HepG2 (cell line): ENCODE data around the gene PSMA7. TPM values are rescaled to one million over a fixed set of nuclear protein-coding genes. Genes with fewer than 3 reads are reported as not detected.

Source experiments
- ARNT ChIP-seq: fragments of 450-650 bp; IDR thresholded peaks from 2 replicates; pipeline ENCODE4 v1.6.1; 2017
- ERF ChIP-seq: IDR thresholded peaks from 2 replicates; pipeline ENCODE4 v1.6.1; 2018; ENCODE audit warnings: missing biosample characterization, missing genetic modification reagents
- MED1 ChIP-seq: sonication (generic); formaldehyde crosslinking; IDR thresholded peaks from 2 replicates; pipeline ENCODE4 v1.4.0; 2020; ENCODE audit warnings: missing genetic modification reagents
- NCOA5 ChIP-seq: sonication (generic); formaldehyde crosslinking; IDR thresholded peaks from 2 replicates; pipeline ENCODE4 v1.4.0; 2020; ENCODE audit warnings: missing genetic modification reagents
- TCF7L2 ChIP-seq: IDR thresholded peaks from 2 replicates; pipeline ENCODE4 v1.6.1; 2011; ENCODE audit warnings: mild to moderate bottlenecking, low read depth, low read length, moderate library complexity
- ZNF235 ChIP-seq: sonication (generic); formaldehyde crosslinking; IDR thresholded peaks from 2 replicates; pipeline ENCODE4 v1.8.1; 2023; ENCODE audit warnings: mild to moderate bottlenecking, missing genetic modification reagents, borderline replicate concordance
- ZNF407 ChIP-seq: sonication (generic); formaldehyde crosslinking; IDR thresholded peaks from one replicate; pipeline ENCODE4 v1.5.1; 2020; ENCODE audit warnings: mild to moderate bottlenecking, missing genetic modification reagents; ENCODE audit errors: not compliant biosample characterization
- ZNF646 ChIP-seq: sonication (generic); formaldehyde crosslinking; IDR thresholded peaks from 2 replicates; pipeline ENCODE4 v1.9.0; 2021; ENCODE audit warnings: mild to moderate bottlenecking, missing genetic modification reagents
- polyA plus RNA-seq, 8 experiments: library from polyadenylated mRNA; depleted of rRNA in 3 of 8; stranded (reverse) in 7 of 8; unstranded in 1 of 8; fragments of >200 nt; fragmentation: Illumina TruSeq in 4 of 8; extraction: Trizol in 4 of 8; gene quantifications; 2 replicates each; pipeline versions ENCODE4 v1.2.1 to v1.2.3, GENCODE V29; 2011 to 2016; ENCODE audit warnings: low read depth in 4 of 8, missing spikeins in 1 of 8, mixed read lengths in 1 of 8; ENCODE audit not compliant: insufficient read depth in 1 of 8
- total RNA-seq, 5 experiments: library from RNA; depleted of rRNA; stranded (reverse); fragments of >200 nt; fragmentation: Illumina TruSeq; extraction: Trizol; gene quantifications; 2 replicates each; pipeline ENCODE4 v1.2.3, GENCODE V29; 2016; ENCODE audit warnings: low read depth in 1 of 5
- TF ChIP-seq, protein P1 (sequence below): sonication (generic); formaldehyde crosslinking; IDR thresholded peaks from 2 replicates; pipeline ENCODE4 v1.4.0; 2020; ENCODE audit warnings: missing genetic modification reagents, borderline replicate concordance
- TF ChIP-seq, protein P2 (sequence below): sonication (generic); formaldehyde crosslinking; IDR thresholded peaks from 2 replicates; pipeline ENCODE4 v1.5.0; 2020; ENCODE audit warnings: missing genetic modification reagents

The PSMA7 gene
- total and polyA plus RNA-seq, 2 of the 13 experiments (the other 11 are each of a cell fraction or from before 2014, with no cell fraction given), result 531 to 631 TPM

DNA sequence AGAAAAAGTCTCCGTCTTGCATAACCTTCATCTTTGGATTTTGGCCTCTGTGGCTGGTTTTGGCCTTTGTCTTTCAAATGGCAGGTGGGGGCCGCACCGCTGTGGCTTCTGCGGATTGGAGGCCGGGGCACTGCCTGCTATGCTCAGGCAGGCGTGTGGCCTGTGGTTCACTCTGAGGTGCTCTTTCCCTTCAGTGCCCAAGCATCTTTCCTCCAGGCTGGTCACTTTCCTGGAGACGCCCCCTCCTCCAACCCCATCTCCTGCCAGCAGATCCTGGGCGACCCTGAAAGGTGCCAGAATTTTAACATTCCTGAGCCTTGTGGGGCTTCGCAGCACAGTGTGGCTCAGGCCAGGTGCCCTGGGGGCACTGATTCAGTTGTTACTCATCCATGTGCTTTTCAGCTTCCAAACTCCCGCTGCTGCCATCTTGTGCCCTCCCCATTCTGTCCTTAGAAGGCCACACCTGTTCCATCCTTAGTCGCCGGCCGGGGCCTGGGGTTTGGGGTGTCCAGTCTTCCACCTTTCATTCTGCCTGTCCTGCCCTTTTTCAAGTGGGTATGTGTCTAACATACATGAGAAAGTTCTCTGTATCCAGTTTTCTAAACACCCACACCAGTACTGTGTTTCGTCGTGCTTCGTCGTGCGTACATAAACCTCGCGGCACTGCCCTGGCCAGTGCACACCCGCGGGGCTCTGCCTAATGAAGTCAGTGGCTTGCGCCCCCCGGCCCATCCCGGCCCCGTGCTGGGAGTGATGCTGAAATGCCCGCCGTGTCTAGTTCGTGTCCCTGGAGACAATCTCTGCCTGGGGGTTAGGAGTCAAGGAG, 12.4 kb upstream of the PSMA7 start (continued):
- TF ChIP-seq, protein P1, sequence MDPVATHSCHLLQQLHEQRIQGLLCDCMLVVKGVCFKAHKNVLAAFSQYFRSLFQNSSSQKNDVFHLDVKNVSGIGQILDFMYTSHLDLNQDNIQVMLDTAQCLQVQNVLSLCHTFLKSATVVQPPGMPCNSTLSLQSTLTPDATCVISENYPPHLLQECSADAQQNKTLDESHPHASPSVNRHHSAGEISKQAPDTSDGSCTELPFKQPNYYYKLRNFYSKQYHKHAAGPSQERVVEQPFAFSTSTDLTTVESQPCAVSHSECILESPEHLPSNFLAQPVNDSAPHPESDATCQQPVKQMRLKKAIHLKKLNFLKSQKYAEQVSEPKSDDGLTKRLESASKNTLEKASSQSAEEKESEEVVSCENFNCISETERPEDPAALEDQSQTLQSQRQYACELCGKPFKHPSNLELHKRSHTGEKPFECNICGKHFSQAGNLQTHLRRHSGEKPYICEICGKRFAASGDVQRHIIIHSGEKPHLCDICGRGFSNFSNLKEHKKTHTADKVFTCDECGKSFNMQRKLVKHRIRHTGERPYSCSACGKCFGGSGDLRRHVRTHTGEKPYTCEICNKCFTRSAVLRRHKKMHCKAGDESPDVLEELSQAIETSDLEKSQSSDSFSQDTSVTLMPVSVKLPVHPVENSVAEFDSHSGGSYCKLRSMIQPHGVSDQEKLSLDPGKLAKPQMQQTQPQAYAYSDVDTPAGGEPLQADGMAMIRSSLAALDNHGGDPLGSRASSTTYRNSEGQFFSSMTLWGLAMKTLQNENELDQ (CRISPR knock-in tag), result no peak
- TF ChIP-seq NCOA5 (no peak), ERF (CRISPR knock-in tag) (0 out of 2 replicates have a peak, but pooled peaks have one; percentile 26), ZNF646 (CRISPR knock-in tag) (no peak), ZNF407 (no peak), ARNT (no peak), MED1 (CRISPR knock-in tag) (peak; percentile 63; the same call in 1 of the 2 replicates), ZNF235 (CRISPR knock-in tag) (0 out of 2 replicates have a peak, but pooled peaks have one; percentile 55), TCF7L2 (no peak)
- TF ChIP-seq, protein P2, sequence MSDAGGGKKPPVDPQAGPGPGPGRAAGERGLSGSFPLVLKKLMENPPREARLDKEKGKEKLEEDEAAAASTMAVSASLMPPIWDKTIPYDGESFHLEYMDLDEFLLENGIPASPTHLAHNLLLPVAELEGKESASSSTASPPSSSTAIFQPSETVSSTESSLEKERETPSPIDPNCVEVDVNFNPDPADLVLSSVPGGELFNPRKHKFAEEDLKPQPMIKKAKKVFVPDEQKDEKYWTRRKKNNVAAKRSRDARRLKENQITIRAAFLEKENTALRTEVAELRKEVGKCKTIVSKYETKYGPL (CRISPR knock-in tag), result no peak; the same call in 1 of the 2 replicates
